Measurements from ENCODE around the gene SLC36A2.

The SLC36A2 gene

DNA sequence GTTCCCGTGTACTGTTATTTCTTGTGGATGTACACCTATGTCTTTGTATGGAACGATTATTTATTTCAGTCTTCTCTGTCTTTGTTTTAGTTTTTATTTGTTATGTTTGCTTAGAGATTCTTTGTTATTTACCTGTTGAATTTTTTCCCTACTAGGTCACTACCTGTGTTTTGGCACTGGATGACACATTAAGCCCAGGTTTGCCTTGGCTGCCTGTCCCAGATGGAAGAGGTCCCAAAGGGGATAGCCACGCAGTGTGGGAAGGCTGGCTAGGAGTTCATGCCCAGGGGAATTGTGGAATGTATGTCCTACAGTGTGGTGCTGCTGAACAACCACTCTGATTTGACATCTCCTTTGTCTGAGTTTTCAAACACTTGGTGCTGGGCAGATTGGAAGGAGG is 15.6 kb upstream of the SLC36A2 start:
- H3K9ac ChIP-seq (ENCODE audit: low read length), result no peak overlapping the region
- no peaks in the 10 kb centered on the region for H3K4me1 ChIP-seq (ENCODE audit: low read length)
- H3K4me3 ChIP-seq (ENCODE audit: low read length), result no peak overlapping the region
- H3F3A ChIP-seq (ENCODE audit: insufficient read depth, low read length), result no peaks in the 10 kb centered on the region
- H4K20me1 ChIP-seq (ENCODE audit: insufficient read depth, low read length), result no peaks in the 10 kb centered on the region
- no peaks in the 10 kb centered on the region for H3K9me2 ChIP-seq (replicated peaks; ENCODE audit: insufficient read depth, low read length)
- no peaks in the 10 kb centered on the region for H3K79me2 ChIP-seq (ENCODE audit: low read length)
- TF ChIP-seq, protein P1, sequence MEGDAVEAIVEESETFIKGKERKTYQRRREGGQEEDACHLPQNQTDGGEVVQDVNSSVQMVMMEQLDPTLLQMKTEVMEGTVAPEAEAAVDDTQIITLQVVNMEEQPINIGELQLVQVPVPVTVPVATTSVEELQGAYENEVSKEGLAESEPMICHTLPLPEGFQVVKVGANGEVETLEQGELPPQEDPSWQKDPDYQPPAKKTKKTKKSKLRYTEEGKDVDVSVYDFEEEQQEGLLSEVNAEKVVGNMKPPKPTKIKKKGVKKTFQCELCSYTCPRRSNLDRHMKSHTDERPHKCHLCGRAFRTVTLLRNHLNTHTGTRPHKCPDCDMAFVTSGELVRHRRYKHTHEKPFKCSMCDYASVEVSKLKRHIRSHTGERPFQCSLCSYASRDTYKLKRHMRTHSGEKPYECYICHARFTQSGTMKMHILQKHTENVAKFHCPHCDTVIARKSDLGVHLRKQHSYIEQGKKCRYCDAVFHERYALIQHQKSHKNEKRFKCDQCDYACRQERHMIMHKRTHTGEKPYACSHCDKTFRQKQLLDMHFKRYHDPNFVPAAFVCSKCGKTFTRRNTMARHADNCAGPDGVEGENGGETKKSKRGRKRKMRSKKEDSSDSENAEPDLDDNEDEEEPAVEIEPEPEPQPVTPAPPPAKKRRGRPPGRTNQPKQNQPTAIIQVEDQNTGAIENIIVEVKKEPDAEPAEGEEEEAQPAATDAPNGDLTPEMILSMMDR (IDR thresholded peaks at IDR 0.05; ENCODE audit: low read length), result no peak
- no peak for TF ChIP-seq EZH2 (optimal IDR thresholded peaks at IDR 0.05; ENCODE audit: low read depth, low read length)
- no peak for TF ChIP-seq EZH2phosphoT487 (IDR thresholded peaks at IDR 0.05; ENCODE audit: low read length)
- H3K36me3 ChIP-seq (replicated peaks; ENCODE audit: insufficient read depth, low read length), result no peaks in the 10 kb centered on the region
- DNase-seq, result no peak
- H2AFZ ChIP-seq (ENCODE audit: low read length), result no peak overlapping the region
- no peaks in the 10 kb centered on the region for H3K27me3 ChIP-seq (replicated peaks; ENCODE audit: insufficient read depth, low read length)
- no peak overlapping the region for H3K4me2 ChIP-seq (ENCODE audit: low read depth, low read length)
- no peaks in the 10 kb centered on the region for H3K9me3 ChIP-seq (replicated peaks; ENCODE audit: insufficient read depth, low read length)
- no peak overlapping the region for H3K27ac ChIP-seq (ENCODE audit: low read length)

DNA sequence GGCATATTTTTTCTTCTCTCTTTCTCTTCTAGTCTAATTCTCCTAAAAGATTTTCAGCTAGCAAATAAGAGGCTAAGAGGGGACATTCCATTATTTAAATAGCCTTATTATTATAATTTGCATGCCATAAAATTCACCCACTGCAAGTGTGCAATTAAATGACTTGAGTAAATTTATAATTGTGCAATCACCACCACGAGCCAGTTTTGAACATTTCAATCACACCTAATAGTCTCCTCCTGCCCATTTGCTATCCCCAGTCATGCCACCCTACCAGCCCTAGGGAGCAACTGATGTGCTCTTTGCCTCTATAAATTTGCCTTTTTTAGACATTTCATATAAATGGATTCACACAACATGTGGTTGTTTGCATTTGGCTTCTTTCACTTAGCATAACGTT is 12.0 kb upstream of the SLC36A2 start:
- no peak overlapping the region for H3K4me3 ChIP-seq (ENCODE audit: low read length)
- no peaks in the 10 kb centered on the region for H4K20me1 ChIP-seq (ENCODE audit: insufficient read depth, low read length)
- H3F3A ChIP-seq (ENCODE audit: insufficient read depth, low read length), result no peaks in the 10 kb centered on the region
- no peak overlapping the region for H3K9ac ChIP-seq (ENCODE audit: low read length)
- H3K9me3 ChIP-seq (replicated peaks; ENCODE audit: insufficient read depth, low read length), result no peaks in the 10 kb centered on the region
- H3K4me1 ChIP-seq (ENCODE audit: low read length), result no peaks in the 10 kb centered on the region
- no peaks in the 10 kb centered on the region for H3K79me2 ChIP-seq (ENCODE audit: low read length)
- H3K27ac ChIP-seq (ENCODE audit: low read length), result no peak overlapping the region
- H3K9me2 ChIP-seq (replicated peaks; ENCODE audit: insufficient read depth, low read length), result no peaks in the 10 kb centered on the region
- no peaks in the 10 kb centered on the region for H3K36me3 ChIP-seq (replicated peaks; ENCODE audit: insufficient read depth, low read length)
- no peaks in the 10 kb centered on the region for H3K27me3 ChIP-seq (replicated peaks; ENCODE audit: insufficient read depth, low read length)
- no peak overlapping the region for H3K4me2 ChIP-seq (ENCODE audit: low read depth, low read length)
- H2AFZ ChIP-seq (ENCODE audit: low read length), result no peak overlapping the region
- TF ChIP-seq EZH2 (optimal IDR thresholded peaks at IDR 0.05; ENCODE audit: low read depth, low read length), result no peak
- no peak for TF ChIP-seq EZH2phosphoT487 (IDR thresholded peaks at IDR 0.05; ENCODE audit: low read length)
- no peak for DNase-seq

DNA sequence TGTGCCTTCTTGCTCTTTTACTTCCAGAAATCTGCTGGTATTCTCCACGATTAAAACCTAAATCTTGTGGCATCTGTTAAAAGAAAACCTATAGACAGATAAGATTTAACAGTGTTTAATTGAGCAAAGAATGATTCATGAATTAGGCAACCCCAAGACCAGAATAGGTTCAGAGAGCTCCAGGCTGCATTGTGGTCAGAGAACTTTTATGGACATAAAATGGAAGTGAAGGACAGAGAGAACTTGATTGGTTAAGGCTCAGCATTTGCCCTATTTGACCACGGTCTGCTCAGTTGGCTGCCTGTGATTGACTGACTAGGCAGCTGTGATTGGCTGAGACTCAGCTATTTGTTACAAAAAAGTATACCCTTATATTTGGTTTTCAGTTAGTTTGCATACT is 10.4 kb upstream of the SLC36A2 start:
- no peak overlapping the region for H3K9ac ChIP-seq (ENCODE audit: low read length)
- no peak overlapping the region for H3K27ac ChIP-seq (ENCODE audit: low read length)
- no peaks in the 10 kb centered on the region for H3F3A ChIP-seq (ENCODE audit: insufficient read depth, low read length)
- TF ChIP-seq EZH2phosphoT487 (IDR thresholded peaks at IDR 0.05; ENCODE audit: low read length), result no peak
- TF ChIP-seq, protein P1 (IDR thresholded peaks at IDR 0.05; ENCODE audit: low read length), result no peak
- no peak for TF ChIP-seq EZH2 (optimal IDR thresholded peaks at IDR 0.05; ENCODE audit: low read depth, low read length)
- H2AFZ ChIP-seq (ENCODE audit: low read length), result no peak overlapping the region
- H3K4me3 ChIP-seq (ENCODE audit: low read length), result no peak overlapping the region
- H3K9me3 ChIP-seq (replicated peaks; ENCODE audit: insufficient read depth, low read length), result no peaks in the 10 kb centered on the region
- H4K20me1 ChIP-seq (ENCODE audit: insufficient read depth, low read length), result no peaks in the 10 kb centered on the region
- no peaks in the 10 kb centered on the region for H3K9me2 ChIP-seq (replicated peaks; ENCODE audit: insufficient read depth, low read length)
- no peaks in the 10 kb centered on the region for H3K27me3 ChIP-seq (replicated peaks; ENCODE audit: insufficient read depth, low read length)
- no peaks in the 10 kb centered on the region for H3K36me3 ChIP-seq (replicated peaks; ENCODE audit: insufficient read depth, low read length)
- no peaks in the 10 kb centered on the region for H3K79me2 ChIP-seq (ENCODE audit: low read length)
- no peaks in the 10 kb centered on the region for H3K4me1 ChIP-seq (ENCODE audit: low read length)
- DNase-seq, result no peak
- H3K4me2 ChIP-seq (ENCODE audit: low read depth, low read length), result no peak overlapping the region

DNA sequence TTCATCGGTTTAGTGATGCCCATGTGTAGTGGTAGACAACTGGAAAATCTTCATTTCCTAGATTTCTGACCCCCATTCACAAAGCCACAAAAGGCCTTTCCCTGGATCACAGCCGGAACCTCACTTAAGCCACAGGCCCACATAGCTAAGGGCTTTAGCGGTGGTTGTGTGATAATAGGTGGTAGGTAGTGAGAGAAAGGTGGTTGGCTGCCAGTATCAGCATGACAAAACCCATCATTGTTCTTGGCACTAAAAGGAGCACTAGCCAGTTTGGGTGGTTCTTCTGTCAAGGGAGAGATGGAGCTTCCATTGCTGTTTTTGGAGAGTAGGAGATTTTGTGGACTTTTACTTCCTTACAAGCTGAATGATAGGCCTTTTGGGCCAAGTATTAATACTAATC is 9.7 kb upstream of the SLC36A2 start:
- Histone ChIP-seq H2AFZ (ENCODE audit: low read length) (no peak overlapping the region), H3F3A (ENCODE audit: insufficient read depth, low read length) (no peaks in the 10 kb centered on the region), H3K36me3 (replicated peaks; ENCODE audit: insufficient read depth, low read length) (no peaks in the 10 kb centered on the region), H3K79me2 (ENCODE audit: low read length) (no peaks in the 10 kb centered on the region), H4K20me1 (ENCODE audit: insufficient read depth, low read length) (no peaks in the 10 kb centered on the region), H3K27ac (ENCODE audit: low read length) (no peak overlapping the region), H3K4me3 (ENCODE audit: low read length) (no peak overlapping the region), H3K27me3 (replicated peaks; ENCODE audit: insufficient read depth, low read length) (no peaks in the 10 kb centered on the region), H3K9ac (ENCODE audit: low read length) (no peak overlapping the region), H3K4me2 (ENCODE audit: low read depth, low read length) (no peak overlapping the region), H3K4me1 (ENCODE audit: low read length) (no peaks in the 10 kb centered on the region), H3K9me3 (replicated peaks; ENCODE audit: insufficient read depth, low read length) (no peaks in the 10 kb centered on the region), H3K9me2 (replicated peaks; ENCODE audit: insufficient read depth, low read length) (no peaks in the 10 kb centered on the region)
- no peak for DNase-seq
- no peak for TF ChIP-seq EZH2phosphoT487 (IDR thresholded peaks at IDR 0.05; ENCODE audit: low read length)
- no peak for TF ChIP-seq EZH2 (optimal IDR thresholded peaks at IDR 0.05; ENCODE audit: low read depth, low read length)
- TF ChIP-seq, protein P1 (IDR thresholded peaks at IDR 0.05; ENCODE audit: low read length), result no peak

Data from MM.1S (cell line).